Measurements from ENCODE around the gene SKAP1.

DNA sequence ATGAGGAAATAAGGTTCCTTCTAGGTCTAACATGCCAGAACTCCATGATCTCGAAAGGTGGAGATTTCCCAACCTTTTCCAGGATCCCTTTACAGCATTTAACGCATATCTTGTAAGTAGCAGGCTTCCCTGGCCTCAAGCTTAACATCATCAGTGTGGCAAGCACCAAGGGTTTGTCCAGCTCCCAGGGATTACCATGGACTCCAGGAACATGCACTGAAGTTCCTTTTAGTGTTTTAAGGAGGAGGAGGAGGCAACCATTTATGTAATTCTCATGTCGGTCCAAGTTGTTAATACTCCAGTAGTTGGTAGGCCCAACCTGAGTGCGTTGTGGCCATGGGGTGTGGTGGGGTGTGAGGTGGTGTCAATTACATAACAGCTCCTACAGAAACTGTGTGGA, 11.8 kb upstream of the SKAP1 start:
- TF ChIP-seq EZH2 (IDR thresholded peaks at IDR 0.05) = no peak
- no peak for TF ChIP-seq POLR2AphosphoS5 (IDR thresholded peaks at IDR 0.05; ENCODE audit: borderline replicate concordance, low read depth, low read length)

Measured in SK-N-MC (cell line).